Lower leg skin (tissue), 3 donors: ENCODE measurements around the gene PNLDC1.

Experiments used
- CTCF ChIP-seq, 3 donors: fragments of 450-650 bp; IDR thresholded peaks; one replicate each; pipeline ENCODE4 v1.5.1; 2016; ENCODE audit warnings: antibody characterized with exemption in 3 of 3, mild to moderate bottlenecking in 3 of 3, moderate library complexity in 2 of 3
- POLR2A ChIP-seq, 2 donors: fragments of 450-650 bp; IDR thresholded peaks; one replicate each; pipeline ENCODE4 v1.6.1; 2016 to 2017; ENCODE audit warnings: antibody characterized with exemption in 2 of 2, mild to moderate bottlenecking in 1 of 2, moderate library complexity in 1 of 2

- no peak for TF ChIP-seq POLR2A (IDR thresholded peaks at IDR 0.05)
- no peak for TF ChIP-seq CTCF (IDR thresholded peaks at IDR 0.05)
These were observed 30.6 kb upstream of the PNLDC1 start for GRCh38 chr6:159769470-159769869.
